H1 (cell line): Measurements from ENCODE around the gene ADGRL2. TPM values are rescaled to one million over a fixed set of nuclear protein-coding genes. Genes with fewer than 3 reads are reported as not detected.

Source experiments
- CTCF ChIA-PET: fragments of 300-600 bp; sonication (Branson Sonifier 250); formaldehyde crosslinking; loops from one replicate; lab custom pipeline; 2021; ENCODE audit not compliant: partially characterized antibody; lab: Charles Lee
- POLR2A ChIA-PET: fragments of 300-600 bp; sonication (Branson Sonifier 250); formaldehyde crosslinking; loops from one replicate; lab custom pipeline; 2021; ENCODE audit warnings: inconsistent platforms; ENCODE audit not compliant: partially characterized antibody; lab: Charles Lee
- DNase-seq, 2 experiments: peaks; one replicate each; pipeline versions ENCODE4 v3.0.0 to v3.0.0-alpha.2; 2010 to 2022; ENCODE audit warnings: low spot score in 2 of 2, low read depth in 1 of 2, mixed read lengths in 1 of 2
- FAIRE-seq: peaks from 2 replicates; lab custom pipeline; 2011; peaks lifted over from hg19 to GRCh38; lab: Jason Lieb, UNC
- H2AFZ ChIP-seq: 2 replicates; pipeline ENCODE4 v1.8.1; 2012; ENCODE audit warnings: low read length, inconsistent platforms
- H2AK5ac ChIP-seq: 2 replicates; pipeline ENCODE4 v1.6.1; 2013; ENCODE audit warnings: low read depth, low read length
- H2BK120ac ChIP-seq: replicated peaks from 2 replicates; pipeline ENCODE3; 2013; ENCODE audit warnings: low read depth, low read length, inconsistent platforms
- H2BK12ac ChIP-seq: 2 replicates; pipeline ENCODE4 v1.6.1; 2013; ENCODE audit warnings: low read depth, low read length
- H2BK15ac ChIP-seq: 2 replicates; pipeline ENCODE4 v1.6.1; 2013; ENCODE audit warnings: low read length
- H2BK20ac ChIP-seq: 2 replicates; pipeline ENCODE4 v1.6.1; 2013; ENCODE audit warnings: low read length
- H2BK5ac ChIP-seq: 2 replicates; pipeline ENCODE4 v1.6.1; 2013; ENCODE audit warnings: low read depth, low read length
- H3K14ac ChIP-seq: 2 replicates; pipeline ENCODE4 v1.6.1; 2013; ENCODE audit warnings: inconsistent platforms; ENCODE audit not compliant: insufficient read length
- H3K18ac ChIP-seq: 2 replicates; pipeline ENCODE4 v1.6.1; 2013; ENCODE audit warnings: low read length; ENCODE audit errors: extremely low read depth
- H3K23ac ChIP-seq: 2 replicates; pipeline ENCODE4 v1.6.1; 2013; ENCODE audit warnings: inconsistent platforms; ENCODE audit not compliant: insufficient read length
- H3K23me2 ChIP-seq: 2 replicates; pipeline ENCODE4 v1.6.1; 2013; ENCODE audit warnings: low read depth, low read length
- H3K27ac ChIP-seq: 2 replicates; pipeline ENCODE4 v1.6.1; 2011; ENCODE audit warnings: low read depth, low read length, inconsistent platforms
- H3K27me3 ChIP-seq, 4 experiments: replicated peaks in 1 of 4; 1 replicate in 1 of 4; 2 replicates in 3 of 4; pipeline versions ENCODE4 v1.6.1 to v1.8.1; 2011 to 2013; ENCODE audit warnings: low read length in 3 of 4, mild to moderate bottlenecking in 3 of 4, inconsistent platforms in 2 of 4, mixed read lengths in 2 of 4, moderate library complexity in 1 of 4; ENCODE audit not compliant: control insufficient read depth in 3 of 4, insufficient read depth in 3 of 4; ENCODE audit errors: extremely low read depth in 1 of 4
- H3K36me3 ChIP-seq, 4 experiments: 2 replicates each; pipeline versions ENCODE4 v1.6.1 to v1.8.1; 2011 to 2013; ENCODE audit warnings: mild to moderate bottlenecking in 4 of 4, low read length in 3 of 4, moderate library complexity in 2 of 4, control low read depth in 1 of 4, inconsistent platforms in 1 of 4; ENCODE audit not compliant: insufficient read depth in 4 of 4, control insufficient read depth in 2 of 4
- H3K4ac ChIP-seq: replicated peaks from 2 replicates; pipeline ENCODE3; 2013; ENCODE audit warnings: low read length, low read depth, mixed read lengths, inconsistent platforms; ENCODE audit not compliant: insufficient read length
- H3K4me1 ChIP-seq, 4 experiments: replicated peaks in 1 of 4; 1 replicate in 1 of 4; 2 replicates in 3 of 4; pipeline versions ENCODE4 v1.6.1 to v1.8.1; 2011 to 2013; ENCODE audit warnings: low read length in 3 of 4, inconsistent platforms in 2 of 4, mixed read lengths in 1 of 4; ENCODE audit not compliant: insufficient read depth in 4 of 4, control insufficient read depth in 3 of 4
- H3K4me2 ChIP-seq, 2 experiments: 2 replicates each; pipeline versions ENCODE4 v1.6.1 to v1.8.1; 2011 to 2013; ENCODE audit warnings: low read depth in 2 of 2, low read length in 2 of 2, control low read depth in 1 of 2, inconsistent platforms in 1 of 2, mild to moderate bottlenecking in 1 of 2; ENCODE audit not compliant: insufficient read depth in 1 of 2
- H3K4me3 ChIP-seq, 4 experiments: fragments of 200-600, 300-600 bp in 1 of 4; sonication (generic), shearing (Covaris generic), sonication (Bioruptor Twin) in 1 of 4; 2 replicates each; pipeline versions ENCODE4 v1.5.1 to v1.8.1; 2011 to 2016; ENCODE audit warnings: low read length in 4 of 4, low read depth in 3 of 4, control low read depth in 2 of 4, inconsistent platforms in 2 of 4, mild to moderate bottlenecking in 2 of 4, mixed read lengths in 1 of 4, moderate library complexity in 1 of 4; ENCODE audit not compliant: insufficient read depth in 2 of 4; ENCODE audit errors: extremely low read depth in 1 of 4
- H3K56ac ChIP-seq: replicated peaks from 2 replicates; pipeline ENCODE3; 2013; ENCODE audit warnings: low read depth, mild to moderate bottlenecking, mixed read lengths, low read length, inconsistent platforms; ENCODE audit not compliant: insufficient read length
- H3K79me1 ChIP-seq: 2 replicates; pipeline ENCODE4 v1.6.1; 2013; ENCODE audit warnings: low read depth, low read length, control low read depth
- H3K79me2 ChIP-seq, 2 experiments: 2 replicates each; pipeline versions ENCODE4 v1.6.1 to v1.8.1; 2012 to 2013; ENCODE audit warnings: low read length in 2 of 2, mild to moderate bottlenecking in 2 of 2, inconsistent platforms in 1 of 2; ENCODE audit not compliant: insufficient read depth in 2 of 2, control insufficient read depth in 1 of 2
- H3K9ac ChIP-seq, 4 experiments: replicated peaks in 1 of 4; 1 replicate in 1 of 4; 2 replicates in 3 of 4; pipeline versions ENCODE4 v1.6.1 to v1.8.1; 2011 to 2013; ENCODE audit warnings: low read depth in 3 of 4, low read length in 3 of 4, control low read depth in 2 of 4, mild to moderate bottlenecking in 2 of 4, moderate library complexity in 2 of 4, inconsistent platforms in 1 of 4; ENCODE audit errors: extremely low read depth in 1 of 4
- H3K9me3 ChIP-seq, 2 experiments: 2 replicates each; pipeline versions ENCODE4 v1.6.1 to v1.8.1; 2012 to 2013; ENCODE audit warnings: mild to moderate bottlenecking in 2 of 2, moderate library complexity in 2 of 2, control low read depth in 1 of 2, inconsistent platforms in 1 of 2, low read depth in 1 of 2, low read length in 1 of 2, mixed read lengths in 1 of 2; ENCODE audit not compliant: insufficient read depth in 2 of 2
- H4K20me1 ChIP-seq, 2 experiments: replicated peaks in 1 of 2; 2 replicates each; pipeline versions ENCODE3 to v1.8.1; 2011 to 2013; ENCODE audit warnings: inconsistent platforms in 2 of 2, low read length in 2 of 2, mild to moderate bottlenecking in 1 of 2; ENCODE audit not compliant: insufficient read depth in 2 of 2, control insufficient read depth in 1 of 2
- H4K5ac ChIP-seq: 2 replicates; pipeline ENCODE4 v1.6.1; 2013; ENCODE audit warnings: low read length, low read depth, mixed read lengths, inconsistent platforms; ENCODE audit not compliant: insufficient read length
- H4K8ac ChIP-seq: 2 replicates; pipeline ENCODE4 v1.8.0; 2013; ENCODE audit warnings: mild to moderate bottlenecking, moderate library complexity, low read length, inconsistent platforms; ENCODE audit not compliant: insufficient read depth; ENCODE audit errors: extremely low read depth
- H4K91ac ChIP-seq: replicated peaks from 2 replicates; pipeline ENCODE3; 2013; ENCODE audit warnings: low read length, mixed read lengths, inconsistent platforms; ENCODE audit not compliant: insufficient read length
- SUZ12 ChIP-seq: fragments of 200-600 bp; sonication (generic); IDR thresholded peaks from 2 replicates; pipeline ENCODE4 v1.6.1; 2012; ENCODE audit warnings: mild to moderate bottlenecking, inconsistent platforms, low read length, moderate library complexity, mixed read lengths
- polyA plus RNA-seq, 7 experiments: library from polyadenylated mRNA; depleted of rRNA in 3 of 7; stranded (reverse) in 5 of 7; unstranded in 2 of 7; fragments of >200 nt in 5 of 7; fragments of 200-250 nt in 2 of 7; gene quantifications; 1 replicate in 5 of 7; 2 replicates in 1 of 7; 4 replicates in 1 of 7; pipeline versions ENCODE4 v1.2.1 to v1.2.3, GENCODE V29; 2011 to 2013; ENCODE audit warnings: missing spikeins in 2 of 7, mixed read lengths in 2 of 7
- total RNA-seq: library from RNA; stranded (reverse); fragmentation: NEBNext Ultra II Directional; extraction: Animal tissue kit (Norgen Biotek cat#: 25700); gene quantifications from 2 replicates; pipeline ENCODE4 v1.2.1, GENCODE V29; 2021

ADGRL2 gene
- total and polyA plus RNA-seq, 2 of the 8 experiments (the other 6 are each of a cell fraction or from before 2014, with no cell fraction given), result 113 to 124 TPM

DNA sequence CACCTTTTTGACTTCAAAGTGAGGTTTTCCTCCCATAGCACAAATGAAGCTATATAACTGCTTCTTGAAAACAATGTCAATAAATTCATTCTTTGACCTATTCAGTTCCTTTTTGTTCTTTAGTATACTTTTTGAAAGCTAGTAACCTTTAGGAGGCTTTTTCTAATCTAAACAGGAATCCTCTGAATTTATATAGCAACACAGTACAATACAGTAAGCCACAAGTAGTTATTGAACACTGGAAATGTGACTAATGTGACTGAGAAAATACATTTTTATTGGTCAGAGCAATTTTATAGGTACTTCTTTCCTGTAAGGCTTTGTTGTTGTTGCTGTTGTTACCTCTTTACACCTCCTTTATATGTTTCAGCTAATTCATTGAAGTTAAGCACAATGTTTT is 49.8 kb downstream of the ADGRL2 start:
- no peak overlapping the region for H2BK12ac ChIP-seq
- H2BK15ac ChIP-seq, result no peak overlapping the region
- H3K79me1 ChIP-seq, result no peaks in the 10 kb centered on the region; the same call in 1 of the 2 replicates
- H2AK5ac ChIP-seq, result no peak overlapping the region
- no peak overlapping the region for H2BK20ac ChIP-seq
- H3K23me2 ChIP-seq, result no peaks in the 10 kb centered on the region; the same call in 1 of the 2 replicates
- H3K23ac ChIP-seq, result no peak overlapping the region
- H3K9ac ChIP-seq, result no peak overlapping the region
- H3K36me3 ChIP-seq, result peaks cover 0 to 13% (median 2%) of the 10 kb centered on the region in 4 experiments; a peak in 4 of 8 replicates
- H4K5ac ChIP-seq, result no peak overlapping the region
- FAIRE-seq (no peak), DNase-seq (no peak)
- no peak overlapping the region for H2BK120ac ChIP-seq
- ChIA-PET CTCF (interaction anchor here (0.8 to 0.9 kb wide), 2 partner anchors 11 to 14 kb away, joined by 3 read pairs; no protein-coding TSS in a partner anchor), POLR2A (no interaction called here)
- H3K4me1 ChIP-seq, result peaks cover 0 to 12% (median 6%) of the 10 kb centered on the region in 4 experiments; a peak in 4 of 7 replicates
- no peak overlapping the region for H3K4me2 ChIP-seq
- H3K56ac ChIP-seq, result no peak overlapping the region
- peaks cover 0 to 99% of the 10 kb centered on the region in 2 experiments; a peak in 3 of 4 replicates for H3K79me2 ChIP-seq
- H3K18ac ChIP-seq, result no peak overlapping the region
- H4K91ac ChIP-seq, result no peak overlapping the region
- H3K9me3 ChIP-seq, result no peaks in the 10 kb centered on the region
- no peak overlapping the region for H3K4ac ChIP-seq
- H2AFZ ChIP-seq, result no peak overlapping the region
- no peak overlapping the region for H4K8ac ChIP-seq
- H3K27ac ChIP-seq, result no peak overlapping the region
- no peaks in the 10 kb centered on the region for H3K27me3 ChIP-seq
- peaks cover 5 to 10% of the 10 kb centered on the region in 2 experiments for H4K20me1 ChIP-seq
- H3K14ac ChIP-seq, result no peak overlapping the region
- no peak overlapping the region for H2BK5ac ChIP-seq
- H3K4me3 ChIP-seq, result no peak overlapping the region
- no peak for TF ChIP-seq SUZ12
